ENCODE measurements around the gene ATF6. TPM values are rescaled to one million over a fixed set of nuclear protein-coding genes. Genes with fewer than 3 reads are reported as not detected.

The ATF6 gene
- total and polyA plus RNA-seq, 4 donors = 10.0 to 22.5 (median 13.4) TPM

DNA sequence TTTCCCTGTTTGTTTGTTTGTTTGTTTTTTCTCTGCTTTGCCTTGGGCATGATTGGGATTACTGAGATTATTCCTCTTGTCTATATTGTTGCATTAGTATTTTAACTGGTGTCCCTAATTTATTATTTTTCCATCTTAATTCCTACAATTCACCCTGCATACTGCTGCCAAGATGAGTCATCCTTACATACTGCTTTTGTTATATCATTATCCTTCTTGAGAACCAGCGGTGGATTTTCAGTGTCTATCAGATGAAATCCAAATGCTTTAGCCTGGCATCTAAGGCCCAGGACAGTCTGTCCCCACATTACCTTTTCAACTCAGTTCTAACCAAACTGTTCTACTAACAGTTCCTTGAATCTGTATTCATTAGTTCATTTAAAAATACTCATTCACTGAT, 155.9 kb downstream of the ATF6 start:
- Histone ChIP-seq H3K27ac (ENCODE audit: low read depth in 1 of 2, low read length in 2 of 2) (no peak overlapping the region), H3K27me3 (ENCODE audit: control insufficient read depth in 4 of 4, insufficient read depth in 4 of 4, low read length in 3 of 4) (no peaks in the 10 kb centered on the region), H3K9me3 (ENCODE audit: control insufficient read depth in 4 of 4, low read length in 3 of 4) (no peaks in the 10 kb centered on the region), H3K4me1 (ENCODE audit: control insufficient read depth in 4 of 4, insufficient read depth in 4 of 4, low read length in 3 of 4) (no peaks in the 10 kb centered on the region), H3K9ac (ENCODE audit: low read depth in 1 of 2, low read length in 2 of 2) (no peak overlapping the region), H3K36me3 (ENCODE audit: control insufficient read depth in 4 of 4, insufficient read depth in 3 of 4, low read depth in 1 of 4, low read length in 3 of 4) (peaks cover 0 to 6% (median 2%) of the 10 kb centered on the region in 4 donors), H3K4me3 (ENCODE audit: low read depth in 1 of 3, low read length in 3 of 3) (no peak overlapping the region)
- DNase-seq (ENCODE audit: low spot score) = no peak
- TF ChIP-seq YY1 (IDR thresholded peaks at IDR 0.05) (no peak), RAD21 (IDR thresholded peaks at IDR 0.05) (no peak), FOXA2 (IDR thresholded peaks at IDR 0.05) (no peak), SP1 (IDR thresholded peaks at IDR 0.05) (no peak), JUND (IDR thresholded peaks at IDR 0.05) (no peak), NR2F2 (IDR thresholded peaks at IDR 0.05) (no peak), HNF4A (conservative IDR thresholded peaks at IDR 0.05) (no peak), RXRA (IDR thresholded peaks at IDR 0.05) (no peak), GABPA (IDR thresholded peaks at IDR 0.05 in 1 of 2, conservative IDR thresholded peaks at IDR 0.05 in 1 of 2) (no peak), HNF4G (IDR thresholded peaks at IDR 0.05) (no peak), TAF1 (conservative IDR thresholded peaks at IDR 0.05) (no peak)
- TF ChIP-seq, protein P1, sequence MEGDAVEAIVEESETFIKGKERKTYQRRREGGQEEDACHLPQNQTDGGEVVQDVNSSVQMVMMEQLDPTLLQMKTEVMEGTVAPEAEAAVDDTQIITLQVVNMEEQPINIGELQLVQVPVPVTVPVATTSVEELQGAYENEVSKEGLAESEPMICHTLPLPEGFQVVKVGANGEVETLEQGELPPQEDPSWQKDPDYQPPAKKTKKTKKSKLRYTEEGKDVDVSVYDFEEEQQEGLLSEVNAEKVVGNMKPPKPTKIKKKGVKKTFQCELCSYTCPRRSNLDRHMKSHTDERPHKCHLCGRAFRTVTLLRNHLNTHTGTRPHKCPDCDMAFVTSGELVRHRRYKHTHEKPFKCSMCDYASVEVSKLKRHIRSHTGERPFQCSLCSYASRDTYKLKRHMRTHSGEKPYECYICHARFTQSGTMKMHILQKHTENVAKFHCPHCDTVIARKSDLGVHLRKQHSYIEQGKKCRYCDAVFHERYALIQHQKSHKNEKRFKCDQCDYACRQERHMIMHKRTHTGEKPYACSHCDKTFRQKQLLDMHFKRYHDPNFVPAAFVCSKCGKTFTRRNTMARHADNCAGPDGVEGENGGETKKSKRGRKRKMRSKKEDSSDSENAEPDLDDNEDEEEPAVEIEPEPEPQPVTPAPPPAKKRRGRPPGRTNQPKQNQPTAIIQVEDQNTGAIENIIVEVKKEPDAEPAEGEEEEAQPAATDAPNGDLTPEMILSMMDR (IDR thresholded peaks at IDR 0.05; ENCODE audit: low read depth, low read length, missing input control) = no peak
- TF ChIP-seq, protein P2, sequence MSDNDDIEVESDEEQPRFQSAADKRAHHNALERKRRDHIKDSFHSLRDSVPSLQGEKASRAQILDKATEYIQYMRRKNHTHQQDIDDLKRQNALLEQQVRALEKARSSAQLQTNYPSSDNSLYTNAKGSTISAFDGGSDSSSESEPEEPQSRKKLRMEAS (IDR thresholded peaks at IDR 0.05) = no peak
- TF ChIP-seq, protein P3, sequence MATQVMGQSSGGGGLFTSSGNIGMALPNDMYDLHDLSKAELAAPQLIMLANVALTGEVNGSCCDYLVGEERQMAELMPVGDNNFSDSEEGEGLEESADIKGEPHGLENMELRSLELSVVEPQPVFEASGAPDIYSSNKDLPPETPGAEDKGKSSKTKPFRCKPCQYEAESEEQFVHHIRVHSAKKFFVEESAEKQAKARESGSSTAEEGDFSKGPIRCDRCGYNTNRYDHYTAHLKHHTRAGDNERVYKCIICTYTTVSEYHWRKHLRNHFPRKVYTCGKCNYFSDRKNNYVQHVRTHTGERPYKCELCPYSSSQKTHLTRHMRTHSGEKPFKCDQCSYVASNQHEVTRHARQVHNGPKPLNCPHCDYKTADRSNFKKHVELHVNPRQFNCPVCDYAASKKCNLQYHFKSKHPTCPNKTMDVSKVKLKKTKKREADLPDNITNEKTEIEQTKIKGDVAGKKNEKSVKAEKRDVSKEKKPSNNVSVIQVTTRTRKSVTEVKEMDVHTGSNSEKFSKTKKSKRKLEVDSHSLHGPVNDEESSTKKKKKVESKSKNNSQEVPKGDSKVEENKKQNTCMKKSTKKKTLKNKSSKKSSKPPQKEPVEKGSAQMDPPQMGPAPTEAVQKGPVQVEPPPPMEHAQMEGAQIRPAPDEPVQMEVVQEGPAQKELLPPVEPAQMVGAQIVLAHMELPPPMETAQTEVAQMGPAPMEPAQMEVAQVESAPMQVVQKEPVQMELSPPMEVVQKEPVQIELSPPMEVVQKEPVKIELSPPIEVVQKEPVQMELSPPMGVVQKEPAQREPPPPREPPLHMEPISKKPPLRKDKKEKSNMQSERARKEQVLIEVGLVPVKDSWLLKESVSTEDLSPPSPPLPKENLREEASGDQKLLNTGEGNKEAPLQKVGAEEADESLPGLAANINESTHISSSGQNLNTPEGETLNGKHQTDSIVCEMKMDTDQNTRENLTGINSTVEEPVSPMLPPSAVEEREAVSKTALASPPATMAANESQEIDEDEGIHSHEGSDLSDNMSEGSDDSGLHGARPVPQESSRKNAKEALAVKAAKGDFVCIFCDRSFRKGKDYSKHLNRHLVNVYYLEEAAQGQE (IDR thresholded peaks at IDR 0.05) = no peak
- TF ChIP-seq, protein P4, sequence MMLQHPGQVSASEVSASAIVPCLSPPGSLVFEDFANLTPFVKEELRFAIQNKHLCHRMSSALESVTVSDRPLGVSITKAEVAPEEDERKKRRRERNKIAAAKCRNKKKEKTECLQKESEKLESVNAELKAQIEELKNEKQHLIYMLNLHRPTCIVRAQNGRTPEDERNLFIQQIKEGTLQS (IDR thresholded peaks at IDR 0.05) = no peak
- TF ChIP-seq, protein P5, sequence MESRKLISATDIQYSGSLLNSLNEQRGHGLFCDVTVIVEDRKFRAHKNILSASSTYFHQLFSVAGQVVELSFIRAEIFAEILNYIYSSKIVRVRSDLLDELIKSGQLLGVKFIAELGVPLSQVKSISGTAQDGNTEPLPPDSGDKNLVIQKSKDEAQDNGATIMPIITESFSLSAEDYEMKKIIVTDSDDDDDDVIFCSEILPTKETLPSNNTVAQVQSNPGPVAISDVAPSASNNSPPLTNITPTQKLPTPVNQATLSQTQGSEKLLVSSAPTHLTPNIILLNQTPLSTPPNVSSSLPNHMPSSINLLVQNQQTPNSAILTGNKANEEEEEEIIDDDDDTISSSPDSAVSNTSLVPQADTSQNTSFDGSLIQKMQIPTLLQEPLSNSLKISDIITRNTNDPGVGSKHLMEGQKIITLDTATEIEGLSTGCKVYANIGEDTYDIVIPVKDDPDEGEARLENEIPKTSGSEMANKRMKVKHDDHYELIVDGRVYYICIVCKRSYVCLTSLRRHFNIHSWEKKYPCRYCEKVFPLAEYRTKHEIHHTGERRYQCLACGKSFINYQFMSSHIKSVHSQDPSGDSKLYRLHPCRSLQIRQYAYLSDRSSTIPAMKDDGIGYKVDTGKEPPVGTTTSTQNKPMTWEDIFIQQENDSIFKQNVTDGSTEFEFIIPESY (IDR thresholded peaks at IDR 0.05) = no peak
- 94% methylated on average over 1 of the region's 1 CpG for WGBS

DNA sequence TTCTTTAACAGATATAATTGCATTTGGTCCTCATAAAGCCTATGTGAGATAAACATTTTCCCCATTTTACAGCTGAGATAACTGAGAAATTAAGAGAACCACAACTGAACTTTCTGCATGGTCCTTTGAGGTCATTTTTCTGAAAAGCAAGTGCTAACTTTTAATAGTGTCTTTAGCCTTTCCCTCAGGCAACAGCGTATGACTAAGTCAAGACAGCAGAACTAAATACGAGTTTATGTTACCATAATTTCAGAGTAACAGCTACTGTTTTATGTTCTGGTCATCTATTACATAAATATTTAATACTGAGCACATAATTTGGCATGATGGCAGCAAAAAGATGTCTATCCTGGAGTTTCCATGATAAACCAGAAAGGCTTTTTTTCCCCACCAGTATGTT, 161.9 kb downstream of the ATF6 start:
- WGBS = 90% methylated on average over 2 of the region's 2 CpGs
- H3K9ac ChIP-seq (ENCODE audit: low read depth in 1 of 2, low read length in 2 of 2) = no peak overlapping the region
- peaks cover 0 to 3% (median 2%) of the 10 kb centered on the region in 4 donors for H3K36me3 ChIP-seq (ENCODE audit: control insufficient read depth in 4 of 4, insufficient read depth in 3 of 4, low read depth in 1 of 4, low read length in 3 of 4)
- no peak overlapping the region for H3K27ac ChIP-seq (ENCODE audit: low read depth in 1 of 2, low read length in 2 of 2)
- no peaks in the 10 kb centered on the region for H3K9me3 ChIP-seq (ENCODE audit: control insufficient read depth in 4 of 4, low read length in 3 of 4)
- DNase-seq (ENCODE audit: low spot score) = no peak
- H3K4me3 ChIP-seq (ENCODE audit: low read depth in 1 of 3, low read length in 3 of 3) = no peak overlapping the region
- no peaks in the 10 kb centered on the region for H3K27me3 ChIP-seq (ENCODE audit: control insufficient read depth in 4 of 4, insufficient read depth in 4 of 4, low read length in 3 of 4)
- no peaks in the 10 kb centered on the region for H3K4me1 ChIP-seq (ENCODE audit: control insufficient read depth in 4 of 4, insufficient read depth in 4 of 4, low read length in 3 of 4)
- TF ChIP-seq RXRA (IDR thresholded peaks at IDR 0.05) (no peak), TAF1 (conservative IDR thresholded peaks at IDR 0.05) (no peak), HNF4A (conservative IDR thresholded peaks at IDR 0.05) (no peak), HNF4G (IDR thresholded peaks at IDR 0.05) (no peak), FOXA2 (IDR thresholded peaks at IDR 0.05) (no peak), RAD21 (IDR thresholded peaks at IDR 0.05) (no peak), SP1 (IDR thresholded peaks at IDR 0.05) (no peak), EGR1 (IDR thresholded peaks at IDR 0.05; ENCODE audit: low read depth in 2 of 2) (no peak), GABPA (IDR thresholded peaks at IDR 0.05 in 1 of 2, conservative IDR thresholded peaks at IDR 0.05 in 1 of 2) (no peak)
- TF ChIP-seq, protein P3 (IDR thresholded peaks at IDR 0.05) = no peak
- TF ChIP-seq, protein P4 (IDR thresholded peaks at IDR 0.05) = no peak
- TF ChIP-seq, protein P1 (IDR thresholded peaks at IDR 0.05; ENCODE audit: low read depth, low read length, missing input control) = no peak

All from liver (tissue), 9 donors.